GM12801 (cell line): Measurements from ENCODE around the gene ANP32B.

Experiments
- TF ChIP-seq, protein P1 (sequence below): IDR thresholded peaks from one replicate; pipeline ENCODE4 v1.5.1; 2011; ENCODE audit warnings: control low read depth; ENCODE audit not compliant: insufficient read length; ENCODE audit errors: extremely low read depth

Gene ANP32B

DNA sequence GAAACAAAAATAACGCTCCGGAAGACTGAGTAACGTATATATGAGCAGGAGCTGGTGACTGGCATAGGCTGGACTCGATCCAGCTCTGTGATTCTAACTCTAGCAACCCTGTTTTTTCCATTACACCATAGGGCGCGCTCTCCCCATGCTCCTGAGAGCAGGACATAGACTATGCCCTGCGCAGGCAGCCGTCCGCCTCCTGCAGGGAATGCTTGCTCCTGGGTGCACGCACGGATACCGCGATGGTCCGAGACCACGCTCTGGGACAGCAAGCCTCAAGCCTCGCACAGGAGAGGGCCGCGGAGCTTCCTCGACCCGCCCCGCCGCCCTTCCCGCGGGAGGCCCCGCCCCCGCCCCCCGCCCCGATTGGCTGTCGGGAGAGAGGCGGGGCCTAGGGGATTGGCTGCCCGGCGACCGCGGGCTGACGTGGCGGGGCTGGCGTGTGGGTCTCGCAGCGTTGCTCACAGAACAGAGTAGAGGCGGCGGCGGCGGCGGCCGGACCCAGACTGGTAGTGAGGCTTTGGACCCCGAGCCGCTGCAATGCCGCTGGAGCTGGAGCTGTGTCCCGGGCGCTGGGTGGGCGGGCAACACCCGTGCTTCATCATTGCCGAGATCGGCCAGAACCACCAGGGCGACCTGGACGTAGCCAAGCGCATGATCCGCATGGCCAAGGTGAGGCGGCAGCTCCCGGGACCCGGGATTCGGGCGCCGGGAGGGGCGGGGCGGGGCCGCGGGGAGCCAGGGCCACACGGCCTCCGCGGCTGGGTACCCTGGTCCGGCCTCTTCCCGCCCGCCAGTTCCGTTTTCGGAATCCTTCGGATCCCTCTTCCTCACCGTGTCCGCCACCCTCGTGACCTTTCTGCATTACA, 73.4 kb downstream of the ANP32B start, which contains the start of gene NANS:
TSS of gene NANS (plus strand) at position 464 of the 869 bp plus-strand sequence. CDS start at position 541, 77 bp downstream.
- TF ChIP-seq, protein P1, sequence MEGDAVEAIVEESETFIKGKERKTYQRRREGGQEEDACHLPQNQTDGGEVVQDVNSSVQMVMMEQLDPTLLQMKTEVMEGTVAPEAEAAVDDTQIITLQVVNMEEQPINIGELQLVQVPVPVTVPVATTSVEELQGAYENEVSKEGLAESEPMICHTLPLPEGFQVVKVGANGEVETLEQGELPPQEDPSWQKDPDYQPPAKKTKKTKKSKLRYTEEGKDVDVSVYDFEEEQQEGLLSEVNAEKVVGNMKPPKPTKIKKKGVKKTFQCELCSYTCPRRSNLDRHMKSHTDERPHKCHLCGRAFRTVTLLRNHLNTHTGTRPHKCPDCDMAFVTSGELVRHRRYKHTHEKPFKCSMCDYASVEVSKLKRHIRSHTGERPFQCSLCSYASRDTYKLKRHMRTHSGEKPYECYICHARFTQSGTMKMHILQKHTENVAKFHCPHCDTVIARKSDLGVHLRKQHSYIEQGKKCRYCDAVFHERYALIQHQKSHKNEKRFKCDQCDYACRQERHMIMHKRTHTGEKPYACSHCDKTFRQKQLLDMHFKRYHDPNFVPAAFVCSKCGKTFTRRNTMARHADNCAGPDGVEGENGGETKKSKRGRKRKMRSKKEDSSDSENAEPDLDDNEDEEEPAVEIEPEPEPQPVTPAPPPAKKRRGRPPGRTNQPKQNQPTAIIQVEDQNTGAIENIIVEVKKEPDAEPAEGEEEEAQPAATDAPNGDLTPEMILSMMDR, result no peak

DNA sequence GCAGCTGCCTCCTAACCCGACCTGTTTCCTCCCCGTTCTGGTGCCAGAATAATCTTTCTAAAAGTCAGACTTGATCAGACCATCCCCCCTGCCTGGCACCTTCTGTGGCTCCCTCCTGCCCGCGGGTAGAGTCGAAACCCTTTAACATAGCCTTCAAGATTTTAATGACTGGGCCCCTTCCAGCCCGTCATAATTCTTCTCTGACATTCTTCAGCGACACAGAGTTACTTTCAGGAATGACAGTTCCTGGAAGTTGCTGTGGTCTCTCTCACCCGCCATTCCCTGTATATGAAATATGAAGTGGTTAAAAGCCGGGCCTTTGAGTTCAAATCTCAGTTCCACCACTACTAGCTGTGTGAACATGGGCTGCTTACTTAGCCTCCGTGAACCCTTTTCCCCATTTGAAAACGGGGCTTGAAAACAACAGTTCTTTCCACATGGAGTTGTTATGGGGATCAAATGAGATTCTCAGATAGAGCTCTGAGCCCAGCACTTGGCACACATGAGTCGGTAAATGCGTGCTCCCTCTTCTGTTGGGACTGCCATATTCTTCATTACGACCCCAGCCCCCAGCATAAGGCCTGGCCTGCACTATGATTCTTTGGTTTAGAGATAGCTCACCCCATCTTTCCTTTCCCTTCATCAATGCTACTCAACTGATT, 74.1 kb downstream of the ANP32B start:
- TF ChIP-seq, protein P1, result no peak

DNA sequence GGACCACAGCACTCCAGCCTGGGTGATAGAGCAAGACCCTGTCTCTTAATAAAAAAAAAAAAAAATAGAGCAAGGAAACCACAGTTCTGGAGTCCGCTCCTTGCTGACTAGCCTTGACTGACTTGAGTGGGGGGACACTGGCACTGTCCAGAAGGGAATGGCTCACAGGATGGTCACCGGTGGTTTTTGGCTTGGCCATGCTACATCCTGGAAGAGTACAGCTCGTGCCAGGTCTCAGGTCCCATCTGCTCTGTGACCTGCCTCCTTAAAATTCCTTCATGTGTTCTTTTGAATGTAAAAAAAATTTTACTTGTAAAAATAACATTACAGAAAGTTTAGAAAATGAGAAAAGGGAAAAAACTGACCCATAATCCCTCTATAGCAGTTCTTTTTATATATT, 79.0 kb downstream of the ANP32B start:
- TF ChIP-seq, protein P1, result no peak

DNA sequence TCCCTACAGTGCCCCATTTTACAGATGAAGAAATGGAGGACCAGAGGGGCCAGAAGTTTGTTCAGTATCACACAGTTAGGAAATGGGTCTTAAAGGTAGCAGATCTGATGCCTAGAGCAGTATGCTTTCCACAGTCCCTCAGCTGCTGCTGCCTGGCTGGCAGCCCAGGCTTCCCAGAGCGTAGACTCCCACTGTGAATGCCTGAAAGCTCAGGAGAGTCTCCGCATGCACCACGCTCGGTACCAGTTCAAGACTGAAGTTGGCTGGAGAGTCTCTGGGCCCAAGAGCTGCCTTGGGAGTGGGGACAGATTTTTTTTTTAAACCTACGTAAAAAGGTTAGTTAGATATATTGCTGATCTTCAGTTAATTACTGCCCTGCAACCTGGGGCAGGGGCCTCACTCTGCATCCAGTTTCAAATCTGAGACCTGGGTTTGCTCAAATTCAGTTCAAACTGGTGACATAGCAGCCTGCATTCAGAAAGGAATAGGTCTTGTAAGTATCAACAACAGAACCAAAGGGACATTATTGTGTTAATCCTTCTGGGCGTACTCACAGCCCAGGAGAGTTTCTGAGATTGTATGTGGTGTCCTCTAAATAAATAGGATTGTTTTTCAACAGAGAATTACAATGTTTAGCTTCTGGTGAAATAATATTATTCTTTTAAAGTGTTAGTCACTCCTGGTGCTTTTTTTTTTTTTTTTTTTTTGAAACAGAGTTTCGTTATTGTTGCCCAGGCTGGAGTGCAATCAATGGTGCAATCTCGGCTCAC, 81.7 kb downstream of the ANP32B start:
- TF ChIP-seq, protein P1, result no peak
